Brain microvascular endothelial cell (primary cell): ENCODE results near the gene TMEM123.
A peak's percentile ranks its signal among the peaks of the same experiment; 100 is the strongest.

Experiments used
- DNase-seq: peaks from one replicate; pipeline ENCODE4 v3.0.0-alpha.2; 2020
- H3K27ac ChIP-seq: fragments of 250-450 bp; sonication (Bioruptor Pico); 2 replicates; pipeline ENCODE4 v1.5.1; 2020; ENCODE audit warnings: mild to moderate bottlenecking, moderate library complexity
- H3K27me3 ChIP-seq: fragments of 250-450 bp; sonication (Bioruptor Pico); replicated peaks from 2 replicates; pipeline ENCODE4 v1.5.1; 2020; ENCODE audit warnings: mild to moderate bottlenecking
- H3K36me3 ChIP-seq: fragments of 250-450 bp; sonication (Bioruptor Pico); replicated peaks from 2 replicates; pipeline ENCODE4 v1.5.1; 2020; ENCODE audit warnings: mild to moderate bottlenecking
- H3K4me3 ChIP-seq: 2 replicates; pipeline ENCODE4 v1.5.1; 2011; ENCODE audit warnings: low read depth, mild to moderate bottlenecking, control low read depth, low read length, moderate library complexity
- CTCF ChIP-seq: IDR thresholded peaks from 2 replicates; pipeline ENCODE4 v1.5.1; 2011; ENCODE audit warnings: low read depth, mild to moderate bottlenecking, moderate library complexity, low read length, control low read depth, inconsistent platforms; ENCODE audit errors: missing control alignments
- in situ Hi-C: cut with HindIII; loops from 2 replicates; pipeline ENCODE4 v1.10.0; 2017; ENCODE audit warnings: low sequenced_read_pairs, low pct_ligation_motif_present

Gene TMEM123

GRCh38 chr11:102393272-102393730, 59.3 kb downstream of the TMEM123 start:
- DNase-seq, result no peak
- Histone ChIP-seq H3K4me3 (no peak overlapping the region), H3K36me3 (peaks cover 51% of the 10 kb centered on the region), H3K27ac (no peak overlapping the region), H3K27me3 (no peaks in the 10 kb centered on the region)
- in situ Hi-C loops, result no loop called here
- no peak for TF ChIP-seq CTCF

GRCh38 chr11:102391549-102392237, 60.9 kb downstream of the TMEM123 start:
- Histone ChIP-seq H3K4me3 (no peak overlapping the region), H3K27ac (no peak overlapping the region), H3K36me3 (peaks cover 50% of the 10 kb centered on the region), H3K27me3 (no peaks in the 10 kb centered on the region)
- no peak for DNase-seq
- in situ Hi-C loops, result no loop called here
- TF ChIP-seq CTCF, result no peak

- H3K4me3 ChIP-seq, result no peak overlapping the region
- peak; percentile 97 for TF ChIP-seq CTCF
- in situ Hi-C loops, result no loop called here
- H3K36me3 ChIP-seq, result peaks cover 49% of the 10 kb centered on the region
- DNase-seq, result peak; percentile 57
- H3K27ac ChIP-seq, result no peak overlapping the region
- no peaks in the 10 kb centered on the region for H3K27me3 ChIP-seq
These were observed 61.7 kb downstream of the TMEM123 start for GRCh38 chr11:102390667-102391465.

- H3K36me3 ChIP-seq, result peaks cover 51% of the 10 kb centered on the region
These were observed 63.3 kb downstream of the TMEM123 start for GRCh38 chr11:102389253-102389652.

GRCh38 chr11:102387043-102387781, 65.4 kb downstream of the TMEM123 start:
- no peaks in the 10 kb centered on the region for H3K27me3 ChIP-seq
- in situ Hi-C loops, result no loop called here
- H3K27ac ChIP-seq, result no peak overlapping the region
- no peak for TF ChIP-seq CTCF
- DNase-seq, result no peak
- H3K36me3 ChIP-seq, result peaks cover 36% of the 10 kb centered on the region
- H3K4me3 ChIP-seq, result no peak overlapping the region

More at GRCh38 chr11:102389253-102389652, 63.3 kb downstream of the TMEM123 start:
- H3K4me3 ChIP-seq, result no peak overlapping the region
- H3K27me3 ChIP-seq, result no peaks in the 10 kb centered on the region
- in situ Hi-C loops, result no loop called here
- DNase-seq, result no peak
- no peak overlapping the region for H3K27ac ChIP-seq
- no peak for TF ChIP-seq CTCF
